ENCODE results near the gene RAB1A.

RAB1A gene

DNA sequence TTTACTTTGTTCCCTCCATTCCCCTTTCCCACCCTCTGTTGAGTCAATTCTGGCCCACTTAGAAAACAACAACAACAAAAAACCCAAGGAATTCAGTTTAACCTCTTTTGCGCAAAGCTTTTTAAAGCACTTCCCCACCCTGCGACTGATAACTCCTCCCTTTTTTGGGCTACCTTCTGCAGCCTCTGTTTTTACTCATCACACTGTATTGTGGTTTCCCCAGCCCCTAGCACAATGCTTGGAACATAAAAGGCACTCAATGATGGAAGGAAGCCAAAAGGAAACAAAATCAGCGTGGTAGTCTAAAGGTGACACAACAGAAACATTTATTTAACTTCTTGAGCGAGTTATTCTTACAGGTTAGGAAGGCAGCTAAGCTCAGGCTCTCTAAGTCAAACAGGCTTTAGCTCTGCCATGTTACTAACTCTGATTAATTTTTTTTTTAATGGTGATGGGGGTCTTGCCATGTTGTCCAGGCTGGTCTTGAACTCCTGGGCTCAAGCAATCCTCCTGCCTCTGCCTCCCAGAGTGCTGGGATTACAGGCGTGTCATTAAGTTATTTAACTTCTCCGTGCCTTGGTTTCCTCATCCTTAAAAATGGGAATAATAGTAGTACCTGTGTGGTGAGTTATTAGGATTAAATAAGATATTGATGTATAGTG is 72.4 kb downstream of the RAB1A start:
- DNase-seq, result peak in 1 of 2 donors; percentile 91

DNA sequence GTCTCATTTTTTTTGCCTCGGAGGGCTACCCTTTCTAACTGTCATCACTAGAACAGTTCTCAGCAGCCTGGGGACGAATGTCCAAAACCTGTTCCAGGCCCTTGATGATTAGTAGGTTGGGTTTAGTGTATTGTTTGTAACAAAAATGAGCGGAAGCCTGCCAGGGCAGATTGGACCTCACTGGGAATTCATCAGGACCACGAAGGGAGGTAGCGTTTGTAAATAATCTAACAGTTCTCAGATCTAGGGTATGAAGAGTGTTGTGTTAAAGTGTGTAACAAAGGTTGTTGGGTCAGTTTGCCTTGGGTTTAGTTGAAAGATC is 72.9 kb downstream of the RAB1A start:
- no peak for DNase-seq

DNA sequence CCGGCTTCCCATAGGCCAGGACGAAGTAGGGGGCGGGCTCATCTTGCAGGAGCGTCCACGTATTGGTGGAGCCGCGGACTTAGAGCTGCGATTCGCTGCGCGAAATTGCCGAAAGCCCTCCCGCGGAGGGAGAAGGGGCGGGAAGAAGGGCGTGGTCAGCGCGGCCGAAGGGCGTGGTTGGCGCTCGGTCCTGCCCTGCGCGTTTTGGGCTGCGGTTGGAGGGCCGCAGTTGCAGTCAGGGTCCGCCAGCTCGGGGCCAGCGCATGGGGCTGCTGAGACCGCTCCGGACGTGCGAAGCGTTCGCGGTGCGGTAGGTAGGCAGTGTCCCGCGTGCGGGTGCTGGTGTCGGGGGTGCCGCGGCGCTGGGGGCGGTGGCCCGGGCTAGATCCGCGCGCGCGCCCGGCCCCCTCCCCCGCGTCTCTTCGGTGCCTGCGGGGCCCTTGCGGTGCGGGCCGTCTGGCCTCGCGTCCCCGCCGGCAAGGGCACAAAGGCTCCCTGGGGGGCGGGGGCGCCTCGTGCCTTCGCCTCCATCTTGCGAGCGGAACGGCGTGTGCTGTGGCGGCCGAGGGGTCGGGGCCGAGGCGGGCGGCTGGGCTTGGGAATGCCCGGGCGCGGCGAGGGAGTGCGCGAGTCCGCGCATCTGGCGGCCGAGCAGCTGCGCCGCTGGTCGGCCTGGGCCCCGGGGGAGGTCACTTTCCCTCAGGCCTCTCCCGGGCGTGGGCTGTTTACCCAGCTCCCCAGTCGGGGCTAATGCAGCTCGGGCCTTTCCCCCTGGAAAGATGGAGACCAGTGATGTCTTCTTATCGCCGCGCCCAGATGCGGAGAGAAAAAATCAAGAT is 73.5 kb downstream of the RAB1A start, which contains the start of gene CEP68:
TSS of gene CEP68 (plus strand) at position 202 of the 839 bp plus-strand sequence. CDS start 13,029 bp downstream, outside the sequence.
- peak; percentile 78 to 90 for DNase-seq

DNA sequence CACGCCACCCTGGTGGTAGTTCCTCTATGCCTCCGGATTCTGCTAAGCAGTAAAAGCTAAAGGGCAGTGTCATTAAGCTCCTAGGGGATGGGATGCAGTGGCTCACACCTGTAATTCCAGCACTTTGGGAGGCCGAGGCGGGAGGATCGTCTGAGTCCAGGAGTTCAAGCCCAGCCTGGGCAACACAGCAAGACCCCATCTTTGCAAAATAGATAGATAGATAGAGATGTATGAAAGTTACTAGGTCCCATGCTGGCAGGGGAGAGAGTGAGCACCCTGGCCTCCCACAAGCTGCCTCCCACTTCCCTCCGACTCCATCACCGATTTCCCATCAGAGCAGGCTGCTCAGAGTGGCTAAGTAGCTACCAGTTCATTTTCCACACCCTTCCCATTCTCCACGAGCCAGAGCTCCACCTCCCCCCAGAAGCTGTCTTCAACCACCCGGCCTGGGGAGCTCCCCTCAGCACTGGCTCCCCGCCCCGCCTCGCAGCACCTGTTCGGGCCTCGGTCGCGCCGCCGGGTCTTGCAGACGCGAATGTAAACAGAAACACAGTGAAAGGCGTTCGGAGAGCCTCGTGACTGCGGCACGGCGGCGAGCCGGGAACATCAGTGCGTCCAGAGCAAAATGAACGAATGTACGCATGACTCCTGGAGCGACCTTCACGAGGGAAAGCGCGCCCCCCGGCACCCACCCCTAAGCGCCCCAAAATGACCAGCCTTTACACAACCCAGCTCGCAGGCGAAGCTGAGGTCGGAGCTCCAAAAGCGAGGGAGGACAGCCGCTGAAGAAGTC is 74.3 kb downstream of the RAB1A start:
- no peak for DNase-seq

DNA sequence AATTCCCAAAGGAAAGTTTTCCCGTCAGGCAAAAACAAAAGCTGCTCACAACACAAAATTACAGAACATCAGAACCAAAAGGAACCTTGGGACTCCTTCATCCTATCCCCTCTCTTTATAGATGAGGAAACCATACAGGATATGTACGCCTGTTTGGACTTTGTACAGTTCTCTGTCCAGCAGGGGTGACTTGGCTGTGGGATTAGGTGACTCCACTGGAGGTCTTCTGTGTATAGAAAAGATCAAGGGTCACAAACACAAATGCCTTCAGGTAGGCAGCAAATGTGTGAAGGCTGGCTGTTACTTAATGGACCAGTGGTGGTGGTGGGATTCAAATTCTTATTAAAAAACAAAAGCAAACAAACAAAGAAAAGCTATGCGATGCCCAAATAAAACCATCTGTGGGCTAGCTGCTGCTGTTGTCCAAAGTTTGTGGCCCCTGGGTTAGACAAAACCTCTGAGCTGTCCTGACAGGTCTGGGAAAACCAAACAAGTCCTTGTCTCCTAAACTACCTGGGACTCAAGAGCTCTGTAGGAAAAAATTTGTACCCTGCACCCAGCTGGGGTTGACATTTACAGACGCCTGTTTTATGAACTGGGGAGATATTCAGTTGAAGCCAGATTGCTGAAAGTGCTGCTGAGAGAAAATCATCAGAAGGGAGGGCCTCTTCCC is 75.0 kb downstream of the RAB1A start:
- DNase-seq, result peak in 1 of 2 donors; percentile 53

DNA sequence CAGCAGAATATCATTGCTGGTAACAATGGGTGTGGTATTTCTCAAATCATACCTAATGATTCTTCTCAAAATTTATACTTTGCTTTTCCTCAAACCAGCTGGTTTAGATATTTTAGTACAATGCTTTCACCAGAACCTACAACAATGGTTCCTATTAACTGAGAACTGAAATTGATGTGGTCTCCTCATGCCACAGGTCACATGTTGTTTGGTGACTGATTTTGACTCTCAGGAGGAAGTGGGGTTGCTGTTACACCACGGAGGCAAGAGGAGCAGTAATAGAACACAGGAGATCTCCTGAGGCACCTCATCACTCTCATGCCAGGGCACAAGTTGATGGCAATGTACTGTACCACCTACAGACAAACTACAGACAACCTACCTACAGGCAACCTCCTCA is 76.7 kb downstream of the RAB1A start:
- DNase-seq, result peak in 1 of 2 donors; percentile 72

DNA sequence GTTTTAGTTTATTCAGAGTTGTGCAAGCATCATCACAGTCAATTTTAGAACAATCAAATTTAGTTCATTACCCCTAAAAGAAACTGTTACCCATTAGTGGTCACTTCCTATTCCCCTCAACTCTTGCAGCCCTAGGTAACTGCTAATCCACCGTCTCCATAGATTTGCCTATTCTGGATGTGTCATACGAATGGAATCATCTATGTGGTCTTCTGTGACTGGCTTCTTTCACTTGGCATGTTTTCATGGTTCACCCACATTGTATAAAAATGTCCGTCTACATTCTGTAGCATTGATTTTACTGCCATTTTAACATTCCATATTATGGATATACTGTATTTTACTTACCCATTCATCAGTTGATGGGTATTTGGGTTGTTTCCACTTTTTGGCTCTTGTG is 79.0 kb downstream of the RAB1A start:
- no peak for DNase-seq

DNA sequence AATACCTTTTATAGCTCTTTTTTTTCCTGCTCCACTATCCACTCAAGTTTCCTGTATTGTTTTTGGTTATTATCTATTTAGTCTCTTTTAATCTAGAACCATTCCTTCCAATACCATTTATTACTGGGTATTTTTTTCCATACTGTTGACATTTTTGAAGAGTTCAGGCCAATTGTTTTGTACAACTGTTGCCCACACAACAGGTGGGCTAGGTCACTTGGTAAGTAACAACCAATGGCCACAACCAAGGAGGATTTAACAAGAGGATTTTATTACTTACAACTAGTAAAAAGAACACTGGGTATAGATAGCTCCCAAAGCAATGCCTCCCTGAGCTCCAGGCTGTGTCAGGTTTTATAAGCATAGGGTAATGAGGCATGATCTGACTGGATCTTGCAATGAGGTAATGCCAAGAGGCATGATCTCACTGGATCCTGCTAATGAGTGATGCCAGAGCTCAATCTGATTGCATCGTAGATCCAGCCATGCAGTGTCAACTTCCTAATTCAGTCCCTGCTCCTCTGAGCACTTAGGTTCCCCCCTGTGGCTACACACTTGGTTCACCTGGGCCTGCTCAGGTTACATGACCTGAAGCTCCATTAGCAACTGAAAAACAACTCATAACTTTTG is 80.8 kb downstream of the RAB1A start:
- DNase-seq, result no peak

DNA sequence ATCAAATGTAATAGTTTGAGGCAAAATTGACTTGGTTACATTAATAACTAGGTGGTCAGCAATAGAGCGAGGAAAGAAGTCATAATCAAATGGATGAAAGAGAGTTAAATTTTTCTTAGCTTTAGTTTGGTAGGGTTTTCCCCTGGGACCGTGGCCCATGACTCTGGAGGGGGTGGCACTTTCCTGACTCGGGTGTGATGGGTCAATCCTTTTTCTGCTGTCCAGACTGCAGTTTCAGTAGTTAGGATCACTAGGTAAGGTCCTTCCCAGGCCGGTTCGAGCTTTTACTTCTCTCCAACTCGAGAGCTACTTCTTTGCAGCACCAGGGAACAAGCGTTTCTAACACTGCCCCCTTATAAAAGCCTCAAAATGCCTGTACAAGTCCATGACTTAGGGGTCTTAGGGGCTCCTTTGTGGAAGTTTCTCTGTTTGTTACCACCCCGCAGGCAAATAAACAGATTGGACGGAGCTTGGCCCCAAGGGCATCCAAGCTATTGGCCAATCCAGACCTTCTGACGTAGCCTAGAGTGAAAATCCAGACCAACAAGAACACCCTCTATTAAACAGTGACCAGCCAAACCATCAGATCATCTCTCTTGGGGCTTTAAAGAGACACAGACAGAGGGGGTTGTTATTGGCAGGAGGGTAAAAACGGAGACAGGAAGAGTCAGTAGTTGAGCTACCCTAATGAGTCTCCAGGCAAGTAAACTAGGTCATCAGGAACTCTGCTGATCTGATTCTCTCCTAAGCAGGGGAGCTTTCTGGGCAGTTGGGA is 83.1 kb downstream of the RAB1A start:
- DNase-seq, result no peak

DNA sequence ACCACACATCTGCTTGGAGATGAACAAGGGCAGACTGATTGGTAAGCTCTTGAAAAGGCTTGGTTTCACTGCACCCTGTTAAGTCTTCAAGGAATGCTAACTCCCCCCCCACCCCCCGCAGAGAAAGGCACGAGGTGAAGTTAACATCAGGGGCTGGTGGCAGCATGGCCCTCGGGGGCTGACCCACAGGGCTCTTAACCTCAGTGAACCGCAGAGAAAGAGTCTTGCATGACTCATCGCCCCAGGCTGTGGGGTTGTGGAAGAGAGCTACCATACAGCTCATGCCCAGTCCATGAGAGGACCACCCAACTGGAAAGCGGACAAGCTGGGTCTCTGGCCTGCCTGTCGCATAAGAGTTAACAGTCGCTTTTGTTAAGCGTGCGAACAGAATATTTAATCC is 84.3 kb downstream of the RAB1A start:
- DNase-seq, result no peak

DNA sequence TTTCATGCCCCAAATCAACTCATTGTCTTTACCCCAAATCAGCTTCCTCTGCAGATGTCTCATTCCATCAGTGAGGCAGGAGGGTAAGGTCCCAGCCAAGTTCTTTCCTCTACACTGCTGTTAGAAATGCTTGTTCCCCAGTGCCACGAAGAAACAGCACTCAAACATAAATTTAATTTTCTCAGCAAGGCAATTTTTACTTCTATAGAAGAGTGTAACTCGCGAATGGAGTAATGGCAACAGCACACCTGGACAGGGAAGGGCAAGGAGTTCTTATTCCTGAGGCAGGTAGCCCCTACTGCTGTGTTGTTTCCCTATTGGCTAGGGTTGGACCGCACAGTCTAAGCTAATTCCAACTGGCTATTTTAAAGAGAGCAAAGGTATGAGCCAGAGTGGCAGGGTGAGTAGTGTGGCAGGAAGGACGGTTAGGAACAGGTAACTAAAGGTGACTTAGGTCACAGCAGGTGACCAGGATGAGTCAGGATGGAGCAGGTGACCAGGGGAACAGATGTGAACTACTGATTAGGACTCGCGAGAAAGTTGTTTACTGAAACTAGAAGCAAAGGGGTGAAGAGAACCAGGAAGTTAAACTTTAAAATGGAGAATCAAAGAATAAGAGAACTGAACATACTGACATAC is 85.7 kb downstream of the RAB1A start:
- peak in 1 of 2 donors; percentile 56 for DNase-seq

DNA sequence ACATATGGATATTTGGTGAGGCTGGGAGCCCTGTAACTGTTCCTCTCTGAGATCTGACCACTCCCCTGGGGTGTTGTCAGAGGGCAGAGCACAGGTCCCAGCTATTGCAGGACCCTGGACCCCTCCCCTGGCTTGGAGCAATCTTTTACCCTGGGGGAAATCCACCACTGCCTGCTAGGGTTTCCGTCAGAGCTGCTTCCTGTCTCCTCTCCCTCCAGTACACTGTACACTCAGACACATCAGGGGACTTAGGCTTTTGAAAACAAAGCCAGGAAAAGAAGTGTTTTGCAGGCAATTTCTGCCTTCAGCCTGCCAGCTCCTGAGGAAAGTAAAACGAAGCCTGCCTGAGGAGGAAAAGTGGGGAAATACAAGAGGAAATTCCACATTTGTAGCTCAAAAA is 86.9 kb downstream of the RAB1A start:
- no peak for DNase-seq

DNA sequence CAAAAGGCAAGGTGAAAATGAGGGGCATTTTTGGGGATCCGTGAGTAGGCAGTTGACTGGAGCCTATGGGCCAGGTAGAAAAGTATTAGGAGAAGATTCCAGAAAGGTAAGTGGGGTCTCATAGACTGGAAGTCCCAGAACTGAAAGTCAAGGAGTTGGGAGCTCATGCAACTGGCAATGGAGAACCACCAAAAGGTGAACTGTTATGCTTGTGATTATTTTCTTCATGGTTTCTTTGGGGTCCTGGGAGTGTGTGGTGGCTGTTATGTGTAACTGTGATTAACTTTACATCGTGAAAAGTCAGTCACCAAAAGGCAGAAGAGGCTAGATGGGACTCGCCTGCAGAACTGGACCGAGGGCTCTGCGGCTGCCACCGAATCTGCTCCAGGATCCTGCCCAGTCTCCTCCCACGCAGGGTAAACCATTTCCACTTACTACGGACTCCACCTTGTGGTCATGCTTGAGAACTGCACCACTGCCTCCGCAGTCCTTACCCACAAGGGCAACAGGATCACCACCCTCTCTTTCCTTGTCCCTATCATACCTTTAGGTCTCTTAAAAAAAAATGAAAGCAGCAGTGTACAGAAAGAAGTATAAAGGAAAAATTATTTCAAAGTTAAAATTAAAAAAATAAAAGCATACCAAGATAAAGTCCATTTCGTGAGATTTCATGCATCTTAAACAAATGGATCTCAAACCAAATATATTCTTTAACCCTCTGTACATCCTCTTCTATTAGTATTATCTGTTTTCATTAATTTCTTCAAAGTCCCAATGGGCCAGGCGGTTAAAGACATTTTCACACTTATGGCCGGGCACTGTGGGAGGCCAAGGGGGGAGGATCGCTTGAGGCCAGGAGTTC is 89.3 kb downstream of the RAB1A start:
- DNase-seq, result peak; percentile 18 to 66

DNA sequence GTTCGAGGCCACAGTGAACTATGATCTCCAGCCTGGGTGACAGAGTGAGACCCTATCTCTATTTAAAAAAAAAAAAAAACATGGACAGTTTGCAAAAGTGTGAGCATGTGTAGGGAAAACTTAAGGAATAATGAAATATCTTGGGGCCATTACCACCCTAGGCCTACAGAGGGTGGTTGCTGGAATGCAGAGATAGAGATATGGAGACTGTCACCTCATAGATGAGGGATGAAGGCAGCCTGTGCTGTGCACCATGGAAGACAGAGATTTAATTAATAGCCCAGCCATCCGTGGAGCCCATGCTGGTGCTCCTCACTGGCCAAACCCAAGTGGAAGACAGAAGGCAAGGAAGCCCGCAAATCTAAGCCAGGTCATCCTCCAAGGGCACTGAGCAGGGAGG is 90.3 kb downstream of the RAB1A start:
- no peak for DNase-seq

DNA sequence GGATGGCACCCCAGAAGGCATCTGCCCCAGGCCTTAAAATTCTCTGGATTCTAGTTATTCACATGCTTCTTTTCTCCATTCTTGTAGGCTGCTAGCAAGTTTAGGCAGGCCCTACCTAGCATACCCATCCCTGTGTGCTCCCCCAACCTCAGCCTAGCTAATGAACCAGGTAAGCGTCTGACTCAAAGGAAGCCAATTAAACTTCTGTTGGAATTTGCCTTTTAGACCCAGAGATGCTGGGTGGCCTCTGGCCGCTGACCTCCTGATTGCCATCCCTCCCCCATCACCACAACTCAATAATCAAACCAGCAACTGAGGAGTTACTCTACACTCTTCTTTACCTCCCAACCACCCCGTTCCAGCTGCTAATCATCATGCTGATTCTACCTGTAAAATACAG is 92.7 kb downstream of the RAB1A start:
- DNase-seq, result no peak
